ENCODE measurements around the gene FAHD2A. TPM values are rescaled to one million over a fixed set of nuclear protein-coding genes. Genes with fewer than 3 reads are reported as not detected.
A peak's percentile ranks its signal among the peaks of the same experiment; 100 is the strongest.

Gene FAHD2A
- total and polyA plus RNA-seq, 12 donors: 24.1 to 45.1 (median 39.8) TPM

DNA sequence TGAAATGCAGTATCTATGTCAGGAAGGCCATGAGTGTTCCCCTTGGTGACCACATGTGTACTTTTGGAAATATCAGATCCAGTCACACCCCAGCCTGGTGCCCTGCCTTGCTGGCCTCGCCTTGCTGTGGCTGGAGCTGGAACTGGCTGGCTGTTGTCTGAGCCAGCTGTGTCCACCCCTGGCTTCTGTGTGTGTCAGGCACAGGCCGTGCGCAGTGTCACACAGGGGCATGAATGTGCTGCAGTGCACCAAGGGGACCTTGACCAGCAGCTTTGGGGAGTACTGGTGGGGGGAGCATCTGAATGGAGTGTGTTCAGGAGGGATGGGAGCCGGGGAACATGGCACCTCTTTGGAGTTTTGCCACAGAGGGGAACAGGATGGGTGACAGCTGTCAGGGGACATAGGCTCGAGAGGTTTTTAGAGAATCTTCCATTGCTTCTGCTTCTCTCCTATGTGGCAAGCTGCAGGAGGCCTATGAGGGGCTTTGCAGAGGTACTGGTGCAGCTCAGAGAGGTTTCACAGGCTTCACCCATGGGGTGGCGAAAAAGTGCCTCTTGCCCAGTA, 44.7 kb upstream of the FAHD2A start:
- intact Hi-C loops (cut with DNase I): no loop called here
- no peak overlapping the region for H3K4me3 ChIP-seq
- no peak for ATAC-seq

DNA sequence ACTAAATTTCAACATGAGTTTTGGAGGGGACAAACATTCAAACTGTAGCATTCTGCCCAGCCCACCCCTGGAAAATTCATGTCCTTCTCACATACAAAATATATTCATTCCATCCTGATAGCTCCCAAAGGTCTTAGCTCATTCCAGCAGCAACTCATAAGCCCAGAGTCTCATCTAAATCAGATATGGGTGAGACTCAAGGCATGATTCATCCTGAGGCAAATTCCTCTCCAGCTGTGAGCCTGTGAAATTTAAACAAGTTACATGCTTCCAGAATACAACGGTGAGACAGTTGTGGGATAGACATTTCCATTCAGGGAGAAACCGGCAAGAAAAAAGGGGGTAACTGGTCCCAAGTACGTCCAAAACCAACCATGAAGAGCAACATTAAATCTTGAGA, 43.5 kb upstream of the FAHD2A start:
- peaks cover 0 to 5% (median 0%) of the 10 kb centered on the region in 9 donors for H3K4me1 ChIP-seq
- ATAC-seq (peak in 4 of 8 donors; percentile 27 to 61 (median 37)), DNase-seq (no peak)
- H3K36me3 ChIP-seq: no peaks in the 10 kb centered on the region
- intact Hi-C loops (cut with DNase I): no loop called here
- 71 to 74% methylated on average over 3 of the region's 3 CpGs for WGBS, 2 donors
- peak overlapping the region in 1 of 10 donors; percentile 20 for H3K27ac ChIP-seq
- H3K27me3 ChIP-seq: no peaks in the 10 kb centered on the region
- H3K9me3 ChIP-seq: peaks cover 0 to 8% (median 0%) of the 10 kb centered on the region in 11 donors
- TF ChIP-seq, protein P1, sequence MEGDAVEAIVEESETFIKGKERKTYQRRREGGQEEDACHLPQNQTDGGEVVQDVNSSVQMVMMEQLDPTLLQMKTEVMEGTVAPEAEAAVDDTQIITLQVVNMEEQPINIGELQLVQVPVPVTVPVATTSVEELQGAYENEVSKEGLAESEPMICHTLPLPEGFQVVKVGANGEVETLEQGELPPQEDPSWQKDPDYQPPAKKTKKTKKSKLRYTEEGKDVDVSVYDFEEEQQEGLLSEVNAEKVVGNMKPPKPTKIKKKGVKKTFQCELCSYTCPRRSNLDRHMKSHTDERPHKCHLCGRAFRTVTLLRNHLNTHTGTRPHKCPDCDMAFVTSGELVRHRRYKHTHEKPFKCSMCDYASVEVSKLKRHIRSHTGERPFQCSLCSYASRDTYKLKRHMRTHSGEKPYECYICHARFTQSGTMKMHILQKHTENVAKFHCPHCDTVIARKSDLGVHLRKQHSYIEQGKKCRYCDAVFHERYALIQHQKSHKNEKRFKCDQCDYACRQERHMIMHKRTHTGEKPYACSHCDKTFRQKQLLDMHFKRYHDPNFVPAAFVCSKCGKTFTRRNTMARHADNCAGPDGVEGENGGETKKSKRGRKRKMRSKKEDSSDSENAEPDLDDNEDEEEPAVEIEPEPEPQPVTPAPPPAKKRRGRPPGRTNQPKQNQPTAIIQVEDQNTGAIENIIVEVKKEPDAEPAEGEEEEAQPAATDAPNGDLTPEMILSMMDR (IDR thresholded peaks at IDR 0.05): no peak
- H3K4me3 ChIP-seq: no peak overlapping the region

More for the DNA sequence above, 44.7 kb upstream of the FAHD2A start:
- Histone ChIP-seq H3K4me1 (peaks cover 0 to 5% (median 0%) of the 10 kb centered on the region in 9 donors), H3K27ac (no peak overlapping the region), H3K9me3 (peaks cover 0 to 8% (median 0%) of the 10 kb centered on the region in 11 donors), H3K27me3 (no peaks in the 10 kb centered on the region), H3K36me3 (no peaks in the 10 kb centered on the region)
- TF ChIP-seq, protein P1 (IDR thresholded peaks at IDR 0.05): no peak
- 88 to 90% methylated on average over 6 of the region's 6 CpGs for WGBS, 2 donors
- DNase-seq: no peak

DNA sequence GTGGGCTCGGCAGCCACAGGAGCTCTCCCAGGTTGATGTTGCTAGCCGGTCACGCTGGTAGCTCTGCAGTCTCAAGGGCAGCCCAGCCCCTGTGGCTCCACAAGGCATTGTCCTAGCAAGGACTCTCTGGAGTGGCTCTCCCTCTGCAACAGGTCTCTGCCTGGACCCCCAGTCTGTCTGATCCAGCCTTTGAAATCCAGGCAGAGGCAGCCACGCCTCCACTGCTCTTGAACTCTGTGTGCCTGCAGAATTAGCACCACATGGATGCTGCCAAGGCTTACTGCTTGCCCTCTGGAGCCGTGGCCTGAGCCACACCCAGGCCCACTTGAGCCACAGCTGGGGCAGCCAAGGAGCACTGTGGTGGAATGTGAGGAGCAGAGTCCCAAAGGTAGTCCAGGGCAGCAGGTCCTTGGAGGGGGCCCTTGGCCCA, 43.0 kb upstream of the FAHD2A start:
- intact Hi-C loops (cut with DNase I): no loop called here
- H3K36me3 ChIP-seq: no peaks in the 10 kb centered on the region
- no peak for DNase-seq
- H3K4me3 ChIP-seq: no peak overlapping the region
- H3K27ac ChIP-seq: peak overlapping the region in 1 of 10 donors; percentile 20
- H3K9me3 ChIP-seq: peaks cover 0 to 8% (median 0%) of the 10 kb centered on the region in 11 donors
- 73 to 78% methylated on average over 5 of the region's 5 CpGs for WGBS, 2 donors
- TF ChIP-seq, protein P1 (IDR thresholded peaks at IDR 0.05): no peak
- H3K4me1 ChIP-seq: peaks cover 0 to 5% (median 0%) of the 10 kb centered on the region in 9 donors
- peak in 2 of 8 donors; percentile 11 to 28 for ATAC-seq
- no peaks in the 10 kb centered on the region for H3K27me3 ChIP-seq

DNA sequence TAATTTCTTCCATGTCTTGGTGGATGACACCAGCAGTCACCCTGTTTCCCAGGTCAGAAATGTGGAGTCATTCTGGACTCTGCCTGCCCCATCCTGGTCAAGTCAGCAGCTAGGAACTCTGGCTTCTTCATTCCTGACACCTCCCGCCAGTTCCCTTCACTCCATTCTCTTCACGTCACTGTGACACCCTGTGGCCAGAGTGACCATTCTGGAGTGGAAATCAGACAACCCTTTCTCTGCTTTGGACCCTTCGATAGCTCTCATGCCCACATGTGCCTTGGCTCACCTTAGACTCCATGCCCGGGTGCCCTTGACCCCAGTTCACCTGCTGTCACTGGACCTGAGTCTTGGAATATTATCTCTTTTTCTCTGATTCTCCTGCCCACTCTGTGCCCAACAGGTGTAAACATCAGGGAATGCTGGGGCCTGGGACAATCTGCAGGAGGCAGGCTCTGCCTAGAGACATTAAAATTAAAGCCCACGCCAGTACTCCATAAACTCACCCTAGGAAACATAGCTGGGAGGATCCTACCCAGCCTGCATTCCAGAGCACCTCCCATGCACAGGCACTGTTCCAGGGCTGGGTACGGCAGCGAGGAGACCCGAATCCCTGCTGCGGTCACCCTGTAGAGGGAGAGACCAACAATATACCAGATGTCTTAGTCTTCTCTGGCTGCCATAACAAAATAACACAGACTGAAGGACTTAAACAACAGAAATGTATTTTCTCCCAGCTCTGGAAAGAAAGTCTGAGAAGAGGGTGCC, 41.1 kb upstream of the FAHD2A start:
- Histone ChIP-seq H3K4me3 (no peak overlapping the region), H3K4me1 (peaks cover 0 to 5% (median 0%) of the 10 kb centered on the region in 9 donors), H3K27me3 (no peaks in the 10 kb centered on the region), H3K9me3 (no peaks in the 10 kb centered on the region), H3K36me3 (no peaks in the 10 kb centered on the region), H3K27ac (no peak overlapping the region)
- 80 to 81% methylated on average over 9 of the region's 9 CpGs for WGBS, 2 donors
- no peak for DNase-seq
- ATAC-seq: peak in 1 of 8 donors; percentile 38
- intact Hi-C loops (cut with DNase I): no loop called here
- TF ChIP-seq, protein P1 (IDR thresholded peaks at IDR 0.05): no peak
